NCI-H510A (cell line): Measurements from ENCODE around the gene PCBP3.

Experiments used
- DNase-seq: peaks from one replicate; lab custom pipeline; 2025; lab: John Stamatoyannopoulos, UW

Gene PCBP3

GRCh38 chr21:45724994-45725843 is 81.7 kb downstream of the PCBP3 start:
- no peak for DNase-seq

DNA sequence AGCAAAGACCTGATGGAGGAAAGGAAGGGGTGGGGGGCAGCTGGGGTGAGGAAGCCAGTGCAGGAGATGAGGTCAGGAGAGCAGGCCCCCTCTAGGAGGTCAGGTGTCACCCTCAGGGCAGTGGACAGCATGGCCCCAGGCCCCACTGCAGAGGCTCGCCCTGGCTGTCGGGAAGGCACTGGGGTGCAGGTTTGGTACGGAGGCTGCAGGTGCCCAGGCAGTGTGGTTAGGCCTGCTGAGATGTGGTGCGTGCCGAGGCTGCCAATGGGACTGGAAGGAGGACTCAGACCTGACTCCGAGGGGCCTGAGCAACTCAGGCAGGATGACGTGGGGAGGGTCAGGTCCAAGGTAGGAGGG is 82.3 kb downstream of the PCBP3 start:
- no peak for DNase-seq

GRCh38 chr21:45726438-45726837 is 82.9 kb downstream of the PCBP3 start:
- DNase-seq = no peak

- DNase-seq = no peak
These were observed 83.9 kb downstream of the PCBP3 start for GRCh38 chr21:45727390-45727789.

DNA sequence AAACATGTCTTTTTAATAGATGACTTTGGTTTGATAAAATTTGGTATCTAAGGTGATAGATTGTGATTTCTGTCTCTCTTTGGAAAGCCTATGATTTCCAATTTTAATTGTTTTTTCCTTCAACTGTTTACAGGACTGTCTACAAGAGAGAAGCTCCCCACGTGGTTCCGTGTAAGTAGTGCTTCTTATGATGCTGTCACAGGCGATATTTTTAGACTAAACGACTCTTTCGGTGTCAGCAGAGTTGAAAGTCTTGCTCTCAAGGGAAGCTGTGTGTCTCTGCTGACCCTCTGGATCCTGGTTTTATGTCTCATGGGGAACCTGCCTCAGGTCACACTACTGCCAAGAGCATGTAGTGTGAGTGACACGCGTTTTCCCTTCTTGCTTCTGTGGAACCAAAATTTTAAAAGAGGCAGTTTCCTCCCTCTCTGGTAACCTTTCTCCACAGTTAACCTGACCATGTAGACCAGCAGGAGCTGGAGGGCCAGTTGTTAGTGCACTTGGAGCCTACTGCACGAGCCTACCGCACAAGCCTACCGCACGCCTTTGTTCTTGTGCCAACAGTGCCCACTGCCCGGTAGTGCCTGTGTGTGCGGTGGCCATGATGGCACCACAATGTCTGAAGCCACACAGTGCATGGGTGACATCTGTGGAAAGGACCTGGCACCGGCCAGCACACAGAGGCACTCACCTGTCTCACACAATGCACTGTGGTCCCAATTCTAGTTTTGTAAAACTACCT is 91.9 kb downstream of the PCBP3 start:
- no peak for DNase-seq

- DNase-seq = no peak
These were observed 92.6 kb downstream of the PCBP3 start for GRCh38 chr21:45736042-45736689.

GRCh38 chr21:45736690-45737484 is 93.4 kb downstream of the PCBP3 start:
- DNase-seq = no peak

DNA sequence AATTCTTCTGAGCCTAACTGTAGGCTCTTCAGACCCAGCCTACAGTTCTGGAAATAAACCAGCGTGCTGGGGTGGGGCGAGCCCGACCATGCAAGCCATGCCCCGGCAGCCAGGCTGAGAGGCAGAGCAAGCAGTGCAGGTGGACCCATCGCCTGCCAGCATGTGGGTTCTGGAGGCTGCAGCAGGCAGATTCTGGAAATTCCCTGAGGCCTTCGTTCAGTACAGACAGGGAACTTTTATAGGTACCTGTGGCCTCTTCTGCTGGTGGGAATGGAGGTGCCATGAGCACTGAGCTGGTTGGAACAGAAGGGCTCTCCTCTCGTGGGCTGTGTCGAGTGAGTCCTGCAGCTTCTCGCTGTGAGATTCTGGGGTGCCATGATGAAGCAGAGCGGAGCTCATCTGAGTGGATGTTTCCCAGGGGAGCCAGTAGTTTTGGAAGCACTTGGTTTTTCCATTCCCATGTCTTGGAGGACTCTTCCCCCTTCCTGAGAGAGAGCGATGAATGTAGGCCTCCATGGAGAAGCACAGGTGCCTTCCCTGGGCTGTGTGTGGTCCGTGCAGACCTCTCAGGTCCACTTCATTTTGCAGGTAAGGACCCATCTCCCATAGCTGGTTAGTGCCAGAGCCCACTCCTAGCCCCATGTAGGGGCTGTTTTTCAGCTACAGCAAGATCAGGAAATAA is 94.1 kb downstream of the PCBP3 start:
- no peak for DNase-seq

- no peak for DNase-seq
These were observed 95.9 kb downstream of the PCBP3 start for GRCh38 chr21:45739218-45740087.

DNA sequence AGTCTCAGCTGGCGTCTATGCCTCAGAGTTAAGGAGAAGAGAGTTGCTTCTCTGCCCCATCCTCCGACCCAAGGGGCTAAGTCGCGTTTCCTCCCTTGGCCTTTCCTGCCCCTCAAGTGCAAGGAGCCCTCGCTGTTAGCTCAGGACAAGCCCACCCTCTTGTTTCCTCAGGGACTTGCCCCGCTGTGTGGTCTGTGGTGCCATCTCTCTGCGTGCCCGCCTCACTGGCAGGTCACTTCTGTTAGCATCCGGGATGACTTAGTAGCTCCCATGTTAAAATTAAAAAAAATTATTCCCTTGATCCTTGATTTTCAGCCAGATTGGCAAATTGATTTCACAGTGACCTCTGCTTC is 96.5 kb downstream of the PCBP3 start:
- no peak for DNase-seq

GRCh38 chr21:45740491-45741357 is 97.2 kb downstream of the PCBP3 start:
- no peak for DNase-seq

DNA sequence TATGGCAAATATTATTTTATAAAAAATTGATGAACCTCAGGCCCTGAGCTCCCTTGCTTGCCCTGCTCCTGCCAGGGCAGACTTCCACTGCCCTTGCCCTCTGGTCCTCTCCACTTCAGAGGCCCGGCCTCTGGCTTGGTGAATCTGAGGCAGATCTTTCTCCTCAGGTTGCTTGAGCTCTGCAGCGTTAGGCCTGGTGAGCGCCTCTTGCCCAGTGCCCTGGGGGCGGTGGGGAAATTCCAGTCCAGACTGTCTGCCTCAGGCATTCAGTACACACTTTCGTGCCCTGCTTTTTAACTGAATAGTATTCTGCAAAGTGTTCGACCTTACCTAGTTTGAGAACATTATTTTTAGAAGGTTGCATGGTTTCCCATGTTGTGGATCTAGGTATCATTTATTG is 98.2 kb downstream of the PCBP3 start:
- DNase-seq = no peak

DNA sequence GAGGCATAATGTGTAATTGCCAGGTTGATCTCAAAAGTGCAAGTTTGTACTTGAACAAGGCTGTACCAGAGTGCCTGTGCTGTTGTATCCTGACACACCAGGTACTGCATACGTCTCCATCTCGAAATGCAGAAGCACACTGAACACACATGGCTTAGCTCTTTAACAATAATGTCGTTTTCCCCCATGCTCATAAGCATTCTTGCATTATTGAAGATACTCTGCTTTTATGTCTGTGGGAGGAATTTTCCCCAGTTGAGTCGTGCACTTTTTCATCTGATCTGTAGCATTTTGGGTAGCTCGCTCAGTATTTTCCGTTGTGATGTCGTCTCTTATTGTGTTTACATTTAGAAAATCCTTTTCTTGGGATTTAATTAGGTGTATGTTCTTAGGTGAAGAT is 98.7 kb downstream of the PCBP3 start:
- DNase-seq = no peak

- DNase-seq = no peak
These were observed 101.7 kb downstream of the PCBP3 start for GRCh38 chr21:45745256-45745655.

- no peak for DNase-seq
These were observed 103.8 kb downstream of the PCBP3 start for GRCh38 chr21:45747233-45747766.

GRCh38 chr21:45747802-45748445 is 104.4 kb downstream of the PCBP3 start:
- peak; percentile 28 for DNase-seq

DNA sequence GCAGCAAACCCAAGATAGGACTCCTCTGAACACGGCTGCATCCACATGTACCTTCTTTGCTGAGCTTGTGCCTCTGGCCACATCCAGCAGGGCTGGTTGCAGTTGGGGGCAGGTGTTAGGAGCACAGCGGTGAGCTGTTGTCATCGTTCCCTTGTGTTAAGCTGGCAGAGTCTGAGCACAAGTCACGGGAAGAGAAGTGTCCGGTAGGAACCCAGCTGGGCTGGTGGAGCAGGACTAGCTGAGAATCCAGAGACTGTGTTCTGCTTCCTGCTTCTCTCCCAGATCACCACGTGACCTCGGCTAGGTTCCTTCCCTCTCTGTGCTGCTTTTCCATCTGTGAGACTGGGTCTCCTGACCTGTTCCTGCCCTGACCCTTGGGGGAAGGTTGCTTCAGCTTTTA is 105.1 kb downstream of the PCBP3 start:
- DNase-seq = no peak

GRCh38 chr21:45749974-45750373 is 106.4 kb downstream of the PCBP3 start:
- no peak for DNase-seq

- DNase-seq = no peak
These were observed 107.4 kb downstream of the PCBP3 start for GRCh38 chr21:45750936-45751335.
